Measurements from ENCODE around the gene CDK19.

The CDK19 gene

DNA sequence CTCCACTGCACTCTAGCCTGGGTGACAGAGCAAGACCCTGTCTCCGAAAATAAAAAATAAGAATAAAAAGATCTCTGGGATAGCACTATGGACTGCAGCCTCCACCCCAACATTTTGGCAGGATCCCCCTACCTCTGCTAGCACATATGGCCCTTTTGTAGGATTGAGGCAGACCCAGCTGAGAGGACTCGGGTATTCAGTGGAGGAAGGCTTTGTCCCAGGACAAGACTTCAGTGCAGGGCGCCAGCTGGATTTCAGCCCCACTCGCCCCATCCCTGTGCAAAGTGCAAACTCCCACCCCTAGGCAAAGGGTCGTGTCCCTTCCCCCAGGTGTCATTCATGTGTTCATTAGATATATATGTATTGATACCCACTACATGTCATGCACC, 254.3 kb downstream of the CDK19 start:
- DNase-seq = no peak
- intact Hi-C loops (cut with DNase I) = no loop called here

GRCh38 chr6:110560239-110561007, 254.8 kb downstream of the CDK19 start:
- DNase-seq = no peak
- intact Hi-C loops (cut with DNase I) = no loop called here

All from posterior cingulate gyrus (tissue), 11 donors.